ENCODE measurements around the gene ANKRD9.
"Not testable (repeated sequence)": the region's sequence is repeated elsewhere in the genome, so short reads cannot be mapped to it uniquely, and the experiment has no call there.

Gene ANKRD9

DNA sequence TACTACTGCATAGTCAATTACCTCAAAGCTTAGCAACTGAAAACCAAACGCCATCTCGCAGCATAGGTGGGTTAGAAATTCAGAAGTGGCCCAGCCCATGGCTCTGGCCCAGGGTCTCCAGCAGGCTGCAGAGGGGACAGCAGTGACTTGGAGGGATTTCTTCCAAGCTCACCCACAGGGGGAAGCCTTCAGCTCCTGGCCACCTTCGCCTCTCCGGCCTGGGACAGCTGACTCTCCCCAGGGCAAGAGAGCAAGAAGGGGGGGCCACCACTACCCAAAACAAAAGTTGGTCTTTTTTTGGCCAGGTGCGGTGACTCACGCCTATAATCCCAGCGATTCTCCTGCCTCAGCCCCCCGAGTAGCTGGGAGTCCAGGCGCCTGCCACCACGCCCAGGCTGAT lies 32.2 kb upstream of the ANKRD9 start:
- TF ChIP-seq, protein P1, sequence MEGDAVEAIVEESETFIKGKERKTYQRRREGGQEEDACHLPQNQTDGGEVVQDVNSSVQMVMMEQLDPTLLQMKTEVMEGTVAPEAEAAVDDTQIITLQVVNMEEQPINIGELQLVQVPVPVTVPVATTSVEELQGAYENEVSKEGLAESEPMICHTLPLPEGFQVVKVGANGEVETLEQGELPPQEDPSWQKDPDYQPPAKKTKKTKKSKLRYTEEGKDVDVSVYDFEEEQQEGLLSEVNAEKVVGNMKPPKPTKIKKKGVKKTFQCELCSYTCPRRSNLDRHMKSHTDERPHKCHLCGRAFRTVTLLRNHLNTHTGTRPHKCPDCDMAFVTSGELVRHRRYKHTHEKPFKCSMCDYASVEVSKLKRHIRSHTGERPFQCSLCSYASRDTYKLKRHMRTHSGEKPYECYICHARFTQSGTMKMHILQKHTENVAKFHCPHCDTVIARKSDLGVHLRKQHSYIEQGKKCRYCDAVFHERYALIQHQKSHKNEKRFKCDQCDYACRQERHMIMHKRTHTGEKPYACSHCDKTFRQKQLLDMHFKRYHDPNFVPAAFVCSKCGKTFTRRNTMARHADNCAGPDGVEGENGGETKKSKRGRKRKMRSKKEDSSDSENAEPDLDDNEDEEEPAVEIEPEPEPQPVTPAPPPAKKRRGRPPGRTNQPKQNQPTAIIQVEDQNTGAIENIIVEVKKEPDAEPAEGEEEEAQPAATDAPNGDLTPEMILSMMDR (IDR thresholded peaks at IDR 0.05; ENCODE audit: low read length, missing control alignments), result no peak
- no peak overlapping the region for H3K4me3 ChIP-seq (replicated peaks; ENCODE audit: low read depth, low read length)
- no peak for DNase-seq (ENCODE audit: low read depth)

DNA sequence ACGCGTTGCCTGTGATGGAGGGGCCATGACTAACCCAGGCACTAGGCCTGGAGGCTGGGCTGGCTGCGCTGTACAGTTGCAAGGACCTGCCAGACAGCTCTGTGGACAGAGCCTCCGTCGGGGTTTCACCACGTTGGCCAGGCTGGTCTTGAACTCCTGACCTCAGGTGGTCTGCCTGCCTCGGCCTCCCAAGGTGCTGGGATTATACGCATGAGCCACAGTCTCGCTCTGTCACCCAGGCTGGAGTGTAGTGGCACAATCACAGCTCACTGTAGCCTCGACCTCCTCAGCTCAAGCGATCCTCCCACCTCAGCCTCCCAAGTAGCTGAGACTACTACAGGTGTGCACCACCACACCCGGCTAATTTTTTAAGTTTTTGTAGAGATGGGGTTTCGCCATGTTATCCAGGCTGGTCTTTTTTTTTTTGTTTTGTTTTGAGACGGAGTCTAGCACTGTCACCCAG lies 31.5 kb upstream of the ANKRD9 start:
- not testable (repeated sequence) for H3K4me3 ChIP-seq (replicated peaks; ENCODE audit: low read depth, low read length)

DNA sequence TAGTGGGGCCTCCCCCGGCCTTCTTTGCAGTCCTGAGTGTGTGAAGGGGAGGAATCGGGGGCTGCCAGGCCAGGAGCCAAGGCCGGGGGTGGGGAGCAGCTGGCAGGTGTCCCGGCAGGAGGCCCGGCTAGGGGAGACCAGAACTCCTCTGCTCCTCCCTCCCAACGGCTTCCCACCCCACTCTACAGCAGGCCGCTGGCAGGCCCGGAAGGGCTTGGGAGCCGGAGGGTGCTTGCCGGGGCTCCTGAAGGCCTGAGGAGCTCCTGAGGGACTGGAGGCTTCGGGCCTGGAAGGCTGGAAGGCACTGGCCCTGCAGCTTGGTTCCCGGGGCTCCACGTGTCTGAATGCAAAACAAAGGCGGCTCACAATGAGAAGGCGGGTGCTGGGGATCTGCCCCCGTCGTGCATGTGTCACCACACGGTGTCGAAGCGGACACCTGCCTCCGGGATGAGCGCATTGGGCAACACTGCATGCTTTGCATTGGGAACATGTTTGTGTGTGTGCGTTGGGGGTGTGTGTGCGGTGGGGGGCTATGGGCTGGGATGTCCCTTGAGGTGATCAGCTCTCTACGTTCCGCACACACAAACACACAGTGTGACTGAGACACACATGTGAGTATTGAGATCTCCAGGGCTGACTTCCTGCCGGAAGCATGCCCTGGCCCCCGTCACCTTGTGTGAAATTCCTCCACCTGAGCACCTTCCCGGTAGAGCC lies 30.9 kb upstream of the ANKRD9 start:
- H3K4me3 ChIP-seq (replicated peaks; ENCODE audit: low read depth, low read length), result no peak overlapping the region
- peak; percentile 86 for DNase-seq (ENCODE audit: low read depth)

More for the DNA sequence above, 31.5 kb upstream of the ANKRD9 start:
- not testable (repeated sequence) for DNase-seq (ENCODE audit: low read depth)

DNA sequence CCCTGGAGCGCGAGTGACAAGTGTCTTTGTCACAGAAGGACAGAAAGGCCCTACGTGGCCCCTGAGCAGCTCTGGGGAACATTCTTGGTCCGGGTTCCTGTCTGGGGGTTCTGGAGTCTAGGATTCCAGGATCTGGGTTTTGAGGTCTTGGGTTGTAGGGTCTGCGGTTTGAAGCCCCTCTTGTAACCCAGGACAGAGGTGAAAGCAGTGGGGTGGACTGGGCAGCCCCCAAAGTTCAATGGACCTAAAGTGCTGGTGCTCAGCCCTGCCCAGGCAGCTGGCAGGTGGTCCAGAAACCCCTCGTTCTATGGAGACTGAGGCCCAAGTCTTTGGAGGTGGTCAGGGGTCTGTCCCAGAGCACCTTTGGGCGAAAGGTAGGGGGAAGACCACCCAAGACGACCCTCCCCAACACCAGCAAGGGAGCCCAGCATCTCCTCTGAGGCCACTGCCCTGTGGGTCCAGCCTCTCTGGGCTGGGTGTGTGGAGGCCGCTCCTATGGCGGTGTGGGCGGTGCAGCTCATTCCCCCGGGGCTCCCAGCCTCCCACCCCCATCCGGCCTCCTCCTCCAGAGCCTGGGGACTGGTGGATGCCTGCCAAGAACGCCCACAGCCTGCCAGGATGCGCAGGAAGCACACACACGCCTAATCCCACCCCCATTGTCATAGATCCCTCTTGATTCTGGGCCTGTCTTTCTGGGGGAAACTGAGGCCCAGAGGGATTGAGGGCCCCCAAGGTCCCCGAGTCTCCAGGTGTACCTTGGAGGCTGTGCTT lies 30.2 kb upstream of the ANKRD9 start:
- TF ChIP-seq, protein P1 (IDR thresholded peaks at IDR 0.05; ENCODE audit: low read length, missing control alignments), result no peak
- H3K4me3 ChIP-seq (replicated peaks; ENCODE audit: low read depth, low read length), result no peak overlapping the region
- peak; percentile 96 for DNase-seq (ENCODE audit: low read depth)

More for the DNA sequence above, 30.9 kb upstream of the ANKRD9 start:
- TF ChIP-seq, protein P1 (IDR thresholded peaks at IDR 0.05; ENCODE audit: low read length, missing control alignments), result no peak

DNA sequence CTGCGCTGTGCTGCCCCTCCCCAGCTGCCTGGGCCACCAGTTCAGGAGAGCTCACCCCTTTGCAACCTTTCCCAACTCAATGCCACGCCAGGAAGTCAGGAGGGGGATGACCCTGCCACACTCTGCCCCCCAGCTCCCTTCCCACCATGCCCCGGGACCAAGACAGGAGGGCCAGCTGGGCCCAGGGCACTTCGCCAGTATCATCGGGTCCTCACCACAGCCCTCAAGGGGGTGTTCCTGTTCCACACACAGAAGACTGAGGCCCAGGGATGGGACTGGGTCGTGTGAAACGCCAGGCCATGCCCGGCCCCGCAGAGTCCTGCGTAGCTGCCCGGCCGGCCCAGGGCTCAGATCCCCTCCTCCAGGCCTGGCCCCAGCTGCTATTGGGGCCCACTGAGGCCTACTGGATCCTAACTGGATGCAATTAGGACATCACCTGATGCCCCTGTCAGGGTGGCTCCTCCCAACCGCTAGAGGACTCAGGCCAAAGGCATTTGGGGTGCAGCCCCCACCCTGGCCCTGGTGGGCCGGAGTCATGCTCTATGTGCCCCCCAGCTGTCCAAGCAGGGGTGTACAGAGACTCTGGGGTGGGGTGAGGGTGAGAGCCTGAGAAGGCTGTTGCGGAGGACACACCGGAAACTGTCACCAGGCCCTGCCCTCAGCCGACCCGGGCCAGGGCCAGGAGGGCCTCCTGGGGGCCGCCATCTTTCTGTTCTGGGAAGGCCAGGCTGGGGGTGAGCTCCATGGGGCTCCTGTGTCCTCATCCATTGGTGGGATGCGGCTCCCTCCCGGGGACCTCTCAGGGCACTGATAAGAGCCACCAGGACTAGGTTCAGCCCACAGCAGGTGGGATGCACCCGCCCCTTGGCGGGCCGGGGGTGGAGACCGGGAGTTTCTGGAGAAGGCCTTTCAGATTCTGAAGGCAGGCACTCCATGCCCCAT lies 29.3 kb upstream of the ANKRD9 start:
- TF ChIP-seq, protein P1 (IDR thresholded peaks at IDR 0.05; ENCODE audit: low read length, missing control alignments), result no peak
- DNase-seq (ENCODE audit: low read depth), result no peak
- no peak overlapping the region for H3K4me3 ChIP-seq (replicated peaks; ENCODE audit: low read depth, low read length)

DNA sequence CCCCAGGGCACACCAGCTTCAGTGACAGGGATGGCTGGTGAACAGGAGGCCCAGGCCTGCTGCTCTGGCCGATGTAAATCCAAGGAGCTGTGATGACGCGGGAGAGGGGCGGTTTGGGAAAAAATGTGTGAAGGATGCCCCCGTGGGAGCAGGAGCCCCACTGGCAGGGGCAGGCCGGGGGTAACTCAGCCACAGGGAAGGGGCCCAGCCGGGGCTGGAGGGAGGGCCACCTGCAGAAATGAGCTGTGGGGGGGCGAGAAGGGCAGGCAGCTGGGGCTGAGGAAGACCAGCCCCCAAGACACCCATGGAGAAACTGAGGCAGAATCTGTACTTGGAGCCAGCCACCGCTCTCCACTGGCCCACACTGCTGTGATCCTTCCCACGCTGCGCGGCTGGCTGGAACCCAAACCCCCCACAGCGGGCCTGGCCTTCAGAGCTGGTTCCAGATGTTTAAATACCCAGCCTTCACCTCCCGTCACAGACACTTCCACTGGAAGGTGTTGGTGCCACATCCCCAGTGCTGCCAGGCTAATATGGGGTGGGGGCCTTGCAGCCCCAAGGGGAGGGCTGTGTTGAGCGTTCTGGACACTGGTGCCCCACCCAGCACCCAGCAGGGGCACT lies 28.5 kb upstream of the ANKRD9 start:
- TF ChIP-seq, protein P1 (IDR thresholded peaks at IDR 0.05; ENCODE audit: low read length, missing control alignments), result no peak
- H3K4me3 ChIP-seq (replicated peaks; ENCODE audit: low read depth, low read length), result no peak overlapping the region
- no peak for DNase-seq (ENCODE audit: low read depth)
